HepG2 (cell line): ENCODE results near the gene CDK10. TPM values are rescaled to one million over a fixed set of nuclear protein-coding genes. Genes with fewer than 3 reads are reported as not detected.

Experiments used
- ARNTL ChIP-seq: sonication (generic); formaldehyde crosslinking; IDR thresholded peaks from 2 replicates; pipeline ENCODE4 v1.4.0; 2020; ENCODE audit warnings: mild to moderate bottlenecking, missing genetic modification reagents
- ATF7-NPFF ChIP-seq: sonication (generic); formaldehyde crosslinking; IDR thresholded peaks from 2 replicates; pipeline ENCODE4 v1.8.1; 2023; ENCODE audit warnings: mild to moderate bottlenecking, low read depth, missing genetic modification reagents, moderate library complexity
- CENPX ChIP-seq: sonication (generic); formaldehyde crosslinking; IDR thresholded peaks from 2 replicates; pipeline ENCODE4 v1.9.0; 2021; ENCODE audit warnings: mild to moderate bottlenecking, missing genetic modification reagents, moderate library complexity
- ELK4 ChIP-seq: sonication (generic); formaldehyde crosslinking; IDR thresholded peaks from 2 replicates; pipeline ENCODE4 v1.9.0; 2021; ENCODE audit warnings: missing genetic modification reagents, borderline replicate concordance
- ERF ChIP-seq: IDR thresholded peaks from 2 replicates; pipeline ENCODE4 v1.6.1; 2018; ENCODE audit warnings: missing biosample characterization, missing genetic modification reagents
- NR2C2 ChIP-seq: sonication (generic); formaldehyde crosslinking; IDR thresholded peaks from 2 replicates; pipeline ENCODE4 v1.4.0; 2020; ENCODE audit warnings: missing genetic modification reagents, mild to moderate bottlenecking, moderate library complexity, borderline replicate concordance
- SRSF9 ChIP-seq: fragments of 200-400 bp; formaldehyde crosslinking; IDR thresholded peaks from 2 replicates; pipeline ENCODE4 v1.6.1; 2018; ENCODE audit warnings: borderline replicate concordance, mild to moderate bottlenecking, low read depth, low read length; ENCODE audit not compliant: insufficient read depth, poor library complexity, severe bottlenecking
- TRAFD1 ChIP-seq: sonication (generic); formaldehyde crosslinking; IDR thresholded peaks from 2 replicates; pipeline ENCODE4 v1.5.1; 2020; ENCODE audit warnings: missing genetic modification reagents, mild to moderate bottlenecking, borderline replicate concordance
- ZNF12 ChIP-seq: sonication (generic); formaldehyde crosslinking; IDR thresholded peaks from 2 replicates; pipeline ENCODE4 v1.5.0; 2020; ENCODE audit warnings: missing genetic modification reagents
- ZNF414 ChIP-seq: sonication (generic); formaldehyde crosslinking; IDR thresholded peaks from 2 replicates; pipeline ENCODE4 v1.5.0; 2020; ENCODE audit warnings: missing genetic modification reagents
- ZNF574 ChIP-seq: sonication (generic); formaldehyde crosslinking; IDR thresholded peaks from 2 replicates; pipeline ENCODE4 v1.4.0; 2020; ENCODE audit warnings: missing genetic modification reagents
- polyA plus RNA-seq, 8 experiments: library from polyadenylated mRNA; depleted of rRNA in 3 of 8; stranded (reverse) in 7 of 8; unstranded in 1 of 8; fragments of >200 nt; fragmentation: Illumina TruSeq in 4 of 8; extraction: Trizol in 4 of 8; gene quantifications; 2 replicates each; pipeline versions ENCODE4 v1.2.1 to v1.2.3, GENCODE V29; 2011 to 2016; ENCODE audit warnings: low read depth in 4 of 8, missing spikeins in 1 of 8, mixed read lengths in 1 of 8; ENCODE audit not compliant: insufficient read depth in 1 of 8
- total RNA-seq, 5 experiments: library from RNA; depleted of rRNA; stranded (reverse); fragments of >200 nt; fragmentation: Illumina TruSeq; extraction: Trizol; gene quantifications; 2 replicates each; pipeline ENCODE4 v1.2.3, GENCODE V29; 2016; ENCODE audit warnings: low read depth in 1 of 5
- TF ChIP-seq, protein P1 (sequence below): sonication (generic); formaldehyde crosslinking; IDR thresholded peaks from 2 replicates; pipeline ENCODE4 v1.4.0; 2020; ENCODE audit warnings: mild to moderate bottlenecking, missing genetic modification reagents

CDK10 gene
- total and polyA plus RNA-seq, 2 of the 13 experiments (the other 11 are each of a cell fraction or from before 2014, with no cell fraction given) = 2.5 to 3.9 TPM

DNA sequence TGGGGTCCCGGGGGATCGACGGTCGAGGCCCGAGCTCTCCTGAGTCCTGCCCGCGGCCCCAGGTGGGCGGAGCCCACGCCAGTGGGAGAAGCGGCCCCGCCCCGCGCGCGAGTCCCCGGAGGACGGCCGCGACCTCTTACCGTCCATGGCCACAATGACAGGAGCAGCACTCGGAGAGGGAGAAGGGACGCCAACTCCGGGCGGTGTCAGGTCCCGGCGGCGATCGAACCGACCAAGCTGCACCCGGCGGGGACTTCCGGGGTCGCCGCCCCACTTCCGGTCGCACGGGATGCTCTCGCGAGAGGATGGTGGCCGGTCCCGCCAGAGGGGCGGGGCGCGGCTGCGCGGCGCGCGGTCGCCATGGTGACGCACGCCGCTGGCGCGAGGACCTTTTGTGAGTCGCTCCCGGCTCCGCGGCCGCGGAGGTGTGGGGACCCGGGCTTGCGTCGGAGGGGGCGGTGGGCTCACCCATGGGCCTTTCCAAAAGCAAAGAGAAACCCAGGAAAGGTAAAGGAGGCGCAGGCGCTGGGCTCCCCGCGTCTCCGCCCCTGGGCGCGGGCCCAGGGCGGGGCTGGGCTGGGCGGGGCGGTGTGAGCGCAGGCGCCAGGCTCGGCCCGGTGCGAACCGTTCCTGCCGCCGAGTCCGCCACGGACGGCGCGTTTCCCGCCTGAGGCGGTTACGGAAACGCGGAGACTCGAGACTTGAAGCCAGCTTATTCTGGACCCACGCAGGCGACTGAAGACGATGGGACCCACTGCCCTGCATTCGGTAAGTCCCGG lies 28.9 kb upstream of the CDK10 start, which contains the start of the genes CHMP1A and SPATA33 (continued):
- TF ChIP-seq, protein P1, sequence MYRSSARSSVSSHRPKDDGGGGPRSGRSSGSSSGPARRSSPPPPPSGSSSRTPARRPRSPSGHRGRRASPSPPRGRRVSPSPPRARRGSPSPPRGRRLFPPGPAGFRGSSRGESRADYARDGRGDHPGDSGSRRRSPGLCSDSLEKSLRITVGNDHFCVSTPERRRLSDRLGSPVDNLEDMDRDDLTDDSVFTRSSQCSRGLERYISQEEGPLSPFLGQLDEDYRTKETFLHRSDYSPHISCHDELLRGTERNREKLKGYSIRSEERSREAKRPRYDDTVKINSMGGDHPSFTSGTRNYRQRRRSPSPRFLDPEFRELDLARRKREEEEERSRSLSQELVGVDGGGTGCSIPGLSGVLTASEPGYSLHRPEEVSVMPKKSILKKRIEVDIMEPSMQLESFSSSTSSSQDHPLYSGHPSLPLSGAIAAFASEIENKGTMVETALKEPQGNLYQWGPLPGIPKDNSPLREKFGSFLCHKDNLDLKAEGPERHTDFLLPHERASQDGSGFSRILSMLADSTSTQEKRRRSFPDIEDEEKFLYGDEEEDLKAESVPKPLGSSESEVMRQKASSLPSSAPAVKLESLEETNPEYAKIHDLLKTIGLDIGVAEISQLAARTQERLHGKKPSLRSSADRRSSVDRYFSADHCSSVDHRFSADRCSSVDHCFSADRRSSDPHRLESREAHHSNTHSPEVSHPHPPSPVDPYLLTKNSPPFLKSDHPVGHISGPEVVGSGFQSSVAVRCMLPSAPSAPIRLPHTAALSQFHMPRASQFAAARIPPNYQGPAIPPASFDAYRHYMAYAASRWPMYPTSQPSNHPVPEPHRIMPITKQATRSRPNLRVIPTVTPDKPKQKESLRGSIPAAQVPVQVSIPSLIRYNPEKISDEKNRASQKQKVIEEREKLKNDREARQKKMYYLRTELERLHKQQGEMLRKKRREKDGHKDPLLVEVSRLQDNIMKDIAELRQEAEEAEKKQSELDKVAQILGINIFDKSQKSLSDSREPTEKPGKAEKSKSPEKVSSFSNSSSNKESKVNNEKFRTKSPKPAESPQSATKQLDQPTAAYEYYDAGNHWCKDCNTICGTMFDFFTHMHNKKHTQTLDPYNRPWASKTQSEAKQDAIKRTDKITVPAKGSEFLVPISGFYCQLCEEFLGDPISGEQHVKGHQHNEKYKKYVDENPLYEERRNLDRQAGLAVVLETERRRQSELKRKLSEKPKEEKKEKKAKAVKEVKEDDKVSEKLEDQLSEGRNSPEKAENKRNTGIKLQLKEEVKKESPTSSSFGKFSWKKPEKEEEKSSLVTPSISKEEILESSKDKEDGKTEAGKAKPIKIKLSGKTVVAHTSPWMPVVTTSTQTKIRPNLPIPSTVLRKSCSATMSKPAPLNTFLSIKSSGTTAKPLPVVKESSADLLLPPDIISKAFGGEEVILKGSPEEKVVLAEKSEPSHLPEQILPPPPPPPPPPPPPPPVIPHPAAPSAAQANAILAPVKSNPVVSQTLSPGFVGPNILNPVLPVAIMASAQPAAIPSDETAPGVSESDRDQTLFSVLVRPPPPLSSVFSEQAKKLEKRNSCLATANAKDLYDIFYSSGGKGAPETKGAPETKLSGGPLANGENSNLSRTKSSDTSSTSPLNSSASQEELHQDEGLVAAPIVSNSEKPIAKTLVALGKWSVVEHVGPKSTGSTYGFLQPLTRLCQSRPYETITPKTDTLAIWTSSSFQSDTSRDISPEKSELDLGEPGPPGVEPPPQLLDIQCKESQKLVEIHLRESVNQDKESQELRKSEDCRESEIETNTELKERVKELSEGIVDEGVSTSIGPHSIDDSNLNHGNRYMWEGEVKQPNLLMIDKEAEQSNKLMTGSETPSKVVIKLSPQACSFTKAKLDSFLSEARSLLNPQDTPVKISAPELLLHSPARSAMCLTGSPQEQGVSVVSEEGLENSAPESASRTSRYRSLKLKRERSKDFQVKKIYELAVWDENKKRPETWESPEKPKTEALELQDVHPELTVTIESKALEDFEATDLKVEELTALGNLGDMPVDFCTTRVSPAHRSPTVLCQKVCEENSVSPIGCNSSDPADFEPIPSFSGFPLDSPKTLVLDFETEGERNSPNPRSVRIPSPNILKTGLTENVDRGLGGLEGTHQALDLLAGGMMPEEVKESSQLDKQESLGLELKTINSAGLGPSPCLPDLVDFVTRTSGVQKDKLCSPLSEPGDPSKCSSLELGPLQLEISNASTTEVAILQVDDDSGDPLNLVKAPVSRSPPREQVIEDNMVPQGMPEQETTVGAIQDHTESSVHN = peak; percentile 27; the same call in 1 of the 2 replicates
- peak; percentile 85; the same call in 1 of the 2 replicates for TF ChIP-seq ZNF414 (CRISPR knock-in tag)
- no peak; the same call in 1 of the 2 replicates for TF ChIP-seq TRAFD1 (CRISPR knock-in tag)
- peak; percentile 82 for TF ChIP-seq ERF (CRISPR knock-in tag)
- TF ChIP-seq ZNF574 = peak; percentile 91
- no peak for TF ChIP-seq SRSF9
- TF ChIP-seq ATF7-NPFF = peak; percentile 63; the same call in 1 of the 2 replicates
- no peak for TF ChIP-seq CENPX (CRISPR knock-in tag)
- TF ChIP-seq ELK4 (CRISPR knock-in tag) = peak; percentile 82; the same call in 1 of the 2 replicates
- TF ChIP-seq NR2C2 (CRISPR knock-in tag) = peak; percentile 96
- peak; percentile 34; the same call in 1 of the 2 replicates for TF ChIP-seq ZNF12 (CRISPR knock-in tag)
- TF ChIP-seq ARNTL (CRISPR knock-in tag) = no peak; the same call in 1 of the 2 replicates
